GM23338 (cell line): Measurements from ENCODE around the gene PDIK1L. TPM values are rescaled to one million over a fixed set of nuclear protein-coding genes. Genes with fewer than 3 reads are reported as not detected.

Experiments used
- ATAC-seq: fragments of 200-7000 bp; cut with Tn5 transposase; 3 replicates; pipeline ENCODE4 v1.9.1; 2020
- DNase-seq: peaks from one replicate; pipeline ENCODE4 v3.0.0-alpha.2; 2015; ENCODE audit warnings: low spot score
- H2AFZ ChIP-seq: fragments of 200-600 bp; sonication (generic); 2 replicates; pipeline ENCODE4 v1.8.0; 2016; ENCODE audit warnings: antibody characterized with exemption, mild to moderate bottlenecking, moderate library complexity
- H3F3A ChIP-seq: fragments of 200-600 bp; sonication (generic); replicated peaks from 2 replicates; pipeline ENCODE4 v1.8.0; 2017; ENCODE audit warnings: antibody characterized with exemption, mixed run types, low read depth
- H3K27ac ChIP-seq: fragments of 200-600 bp; sonication (generic); 2 replicates; pipeline ENCODE4 v1.6.1; 2016; ENCODE audit warnings: low read depth
- H3K27me3 ChIP-seq: fragments of 200-600 bp; sonication (generic); 2 replicates; pipeline ENCODE4 v1.8.0; 2016; ENCODE audit warnings: mild to moderate bottlenecking, mixed run types, moderate library complexity; ENCODE audit not compliant: insufficient read depth
- H3K36me3 ChIP-seq: fragments of 200-600 bp; sonication (generic); 2 replicates; pipeline ENCODE4 v1.8.0; 2016; ENCODE audit warnings: mild to moderate bottlenecking; ENCODE audit not compliant: insufficient read depth
- H3K4me1 ChIP-seq: fragments of 200-600 bp; sonication (generic); 2 replicates; pipeline ENCODE4 v1.8.0; 2016; ENCODE audit warnings: mild to moderate bottlenecking, moderate library complexity; ENCODE audit not compliant: insufficient read depth
- H3K4me2 ChIP-seq: fragments of 200-600 bp; sonication (generic); 2 replicates; pipeline ENCODE4 v1.7.1; 2017; ENCODE audit warnings: mixed run types
- H3K4me3 ChIP-seq: fragments of 200-600 bp; sonication (generic); 2 replicates; pipeline ENCODE4 v1.6.1; 2016; ENCODE audit warnings: mixed run types
- H3K79me2 ChIP-seq: fragments of 200-600 bp; sonication (generic); replicated peaks from 2 replicates; pipeline ENCODE4 v1.8.0; 2017; ENCODE audit warnings: mild to moderate bottlenecking; ENCODE audit not compliant: insufficient read depth
- H3K9me2 ChIP-seq: fragments of 200-600 bp; sonication (generic); 2 replicates; pipeline ENCODE4 v1.8.0; 2017; ENCODE audit not compliant: insufficient read depth
- H4K20me1 ChIP-seq: fragments of 200-600 bp; sonication (generic); replicated peaks from 2 replicates; pipeline ENCODE4 v1.8.0; 2017; ENCODE audit warnings: mild to moderate bottlenecking; ENCODE audit not compliant: insufficient read depth
- H3K27ac Mint-ChIP-seq: 2 replicates; pipeline ENCODE4 v1.8.0; 2020; ENCODE audit warnings: inconsistent platforms, mild to moderate bottlenecking, moderate library complexity, mixed read lengths
- H3K27me3 Mint-ChIP-seq: 3 replicates; pipeline ENCODE4 v1.8.0; 2022; ENCODE audit warnings: low read depth, mild to moderate bottlenecking, moderate library complexity, mixed read lengths, inconsistent platforms; ENCODE audit not compliant: insufficient read depth, poor library complexity
- H3K36me3 Mint-ChIP-seq: 3 replicates; pipeline ENCODE4 v1.8.0; 2021; ENCODE audit warnings: low read depth, mild to moderate bottlenecking, inconsistent platforms, moderate library complexity, mixed read lengths
- H3K4me1 Mint-ChIP-seq: 3 replicates; pipeline ENCODE4 v1.8.0; 2020; ENCODE audit warnings: mild to moderate bottlenecking, inconsistent platforms, mixed read lengths
- H3K4me3 Mint-ChIP-seq: 3 replicates; pipeline ENCODE4 v1.8.0; 2021; ENCODE audit warnings: moderate library complexity, mild to moderate bottlenecking, inconsistent platforms, mixed read lengths
- H3K9me3 Mint-ChIP-seq: 3 replicates; pipeline ENCODE4 v1.8.0; 2020; ENCODE audit warnings: moderate library complexity, mild to moderate bottlenecking, inconsistent platforms, mixed read lengths
- CREB1 ChIP-seq: fragments of 250-450 bp; sonication (Bioruptor Pico); IDR thresholded peaks from 2 replicates; pipeline ENCODE4 v1.5.0; 2020; ENCODE audit warnings: low read depth, mild to moderate bottlenecking, moderate library complexity
- EZH2phosphoT487 ChIP-seq: fragments of 200-600 bp; sonication (generic); IDR thresholded peaks from one replicate; pipeline ENCODE4 v1.8.1; 2018; ENCODE audit warnings: antibody characterized with exemption; ENCODE audit not compliant: unreplicated experiment
- POLR2AphosphoS5 ChIP-seq: IDR thresholded peaks from 2 replicates; pipeline ENCODE4 v1.6.1; 2016; ENCODE audit warnings: antibody characterized with exemption, low read depth
- polyA plus RNA-seq: library from polyadenylated mRNA; unstranded; fragments of >200 nt; fragmentation: Nextera tagmentation; extraction: Ambion mirVana; gene quantifications from 2 replicates; pipeline ENCODE4 v1.2.1, GENCODE V29; 2016
- total RNA-seq: library from RNA; depleted of rRNA; stranded (reverse); fragments of >200 nt; shearing (Covaris generic); gene quantifications from 2 replicates; pipeline ENCODE4 v1.2.3, GENCODE V29; 2014
- TF ChIP-seq, protein P1 (sequence below), 2 experiments: fragments of 200-600 bp in 1 of 2; sonication (generic) in 1 of 2; conservative IDR thresholded peaks; 2 replicates each; pipeline versions ENCODE4 v1.5.1 to v1.6.1; 2016 to 2017; ENCODE audit warnings: antibody characterized with exemption in 2 of 2, low read depth in 2 of 2, mild to moderate bottlenecking in 2 of 2, moderate library complexity in 1 of 2
- TF ChIP-seq, protein P2 (sequence below): fragments of 250-450 bp; sonication (Bioruptor Pico); IDR thresholded peaks from 2 replicates; pipeline ENCODE4 v1.5.0; 2020; ENCODE audit warnings: mild to moderate bottlenecking, moderate library complexity

Gene PDIK1L
- total and polyA plus RNA-seq, 2 experiments from 2014 or later: 1.6 to 3.0 TPM

DNA sequence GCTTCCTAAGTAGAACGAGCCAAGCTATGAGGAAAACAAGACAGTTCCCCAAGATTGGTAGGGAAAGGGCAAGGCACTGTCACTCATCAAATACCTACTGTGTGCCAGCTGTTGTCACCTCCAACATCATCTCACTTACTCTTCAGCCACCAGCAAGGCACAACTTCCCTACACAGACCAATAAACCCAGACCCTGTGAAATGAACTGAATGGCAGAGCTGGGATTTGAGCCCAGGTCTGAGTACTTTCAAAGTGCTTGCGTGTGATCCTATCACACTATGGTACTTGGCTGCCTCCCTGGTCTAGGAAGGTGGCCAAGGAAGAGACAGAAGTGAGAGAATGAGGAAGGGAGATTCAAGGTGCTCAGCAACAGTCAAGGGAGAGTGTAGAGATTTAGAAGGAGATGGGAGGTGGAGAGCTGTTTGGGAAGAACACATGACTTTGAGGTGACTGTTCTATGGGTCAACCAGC is 27.5 kb upstream of the PDIK1L start:
- no peaks in the 10 kb centered on the region for H3K79me2 ChIP-seq
- no peak overlapping the region for H3K4me2 ChIP-seq
- no peak overlapping the region for H2AFZ ChIP-seq
- H3F3A ChIP-seq: no peaks in the 10 kb centered on the region
- H3K27ac ChIP-seq: no peak overlapping the region
- TF ChIP-seq CREB1 (CRISPR knock-in tag) (no peak), POLR2AphosphoS5 (no peak), EZH2phosphoT487 (no peak)
- TF ChIP-seq, protein P1, sequence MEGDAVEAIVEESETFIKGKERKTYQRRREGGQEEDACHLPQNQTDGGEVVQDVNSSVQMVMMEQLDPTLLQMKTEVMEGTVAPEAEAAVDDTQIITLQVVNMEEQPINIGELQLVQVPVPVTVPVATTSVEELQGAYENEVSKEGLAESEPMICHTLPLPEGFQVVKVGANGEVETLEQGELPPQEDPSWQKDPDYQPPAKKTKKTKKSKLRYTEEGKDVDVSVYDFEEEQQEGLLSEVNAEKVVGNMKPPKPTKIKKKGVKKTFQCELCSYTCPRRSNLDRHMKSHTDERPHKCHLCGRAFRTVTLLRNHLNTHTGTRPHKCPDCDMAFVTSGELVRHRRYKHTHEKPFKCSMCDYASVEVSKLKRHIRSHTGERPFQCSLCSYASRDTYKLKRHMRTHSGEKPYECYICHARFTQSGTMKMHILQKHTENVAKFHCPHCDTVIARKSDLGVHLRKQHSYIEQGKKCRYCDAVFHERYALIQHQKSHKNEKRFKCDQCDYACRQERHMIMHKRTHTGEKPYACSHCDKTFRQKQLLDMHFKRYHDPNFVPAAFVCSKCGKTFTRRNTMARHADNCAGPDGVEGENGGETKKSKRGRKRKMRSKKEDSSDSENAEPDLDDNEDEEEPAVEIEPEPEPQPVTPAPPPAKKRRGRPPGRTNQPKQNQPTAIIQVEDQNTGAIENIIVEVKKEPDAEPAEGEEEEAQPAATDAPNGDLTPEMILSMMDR (conservative IDR thresholded peaks at IDR 0.05; ENCODE audit: low read depth in 2 of 2): no peak
- TF ChIP-seq, protein P2, sequence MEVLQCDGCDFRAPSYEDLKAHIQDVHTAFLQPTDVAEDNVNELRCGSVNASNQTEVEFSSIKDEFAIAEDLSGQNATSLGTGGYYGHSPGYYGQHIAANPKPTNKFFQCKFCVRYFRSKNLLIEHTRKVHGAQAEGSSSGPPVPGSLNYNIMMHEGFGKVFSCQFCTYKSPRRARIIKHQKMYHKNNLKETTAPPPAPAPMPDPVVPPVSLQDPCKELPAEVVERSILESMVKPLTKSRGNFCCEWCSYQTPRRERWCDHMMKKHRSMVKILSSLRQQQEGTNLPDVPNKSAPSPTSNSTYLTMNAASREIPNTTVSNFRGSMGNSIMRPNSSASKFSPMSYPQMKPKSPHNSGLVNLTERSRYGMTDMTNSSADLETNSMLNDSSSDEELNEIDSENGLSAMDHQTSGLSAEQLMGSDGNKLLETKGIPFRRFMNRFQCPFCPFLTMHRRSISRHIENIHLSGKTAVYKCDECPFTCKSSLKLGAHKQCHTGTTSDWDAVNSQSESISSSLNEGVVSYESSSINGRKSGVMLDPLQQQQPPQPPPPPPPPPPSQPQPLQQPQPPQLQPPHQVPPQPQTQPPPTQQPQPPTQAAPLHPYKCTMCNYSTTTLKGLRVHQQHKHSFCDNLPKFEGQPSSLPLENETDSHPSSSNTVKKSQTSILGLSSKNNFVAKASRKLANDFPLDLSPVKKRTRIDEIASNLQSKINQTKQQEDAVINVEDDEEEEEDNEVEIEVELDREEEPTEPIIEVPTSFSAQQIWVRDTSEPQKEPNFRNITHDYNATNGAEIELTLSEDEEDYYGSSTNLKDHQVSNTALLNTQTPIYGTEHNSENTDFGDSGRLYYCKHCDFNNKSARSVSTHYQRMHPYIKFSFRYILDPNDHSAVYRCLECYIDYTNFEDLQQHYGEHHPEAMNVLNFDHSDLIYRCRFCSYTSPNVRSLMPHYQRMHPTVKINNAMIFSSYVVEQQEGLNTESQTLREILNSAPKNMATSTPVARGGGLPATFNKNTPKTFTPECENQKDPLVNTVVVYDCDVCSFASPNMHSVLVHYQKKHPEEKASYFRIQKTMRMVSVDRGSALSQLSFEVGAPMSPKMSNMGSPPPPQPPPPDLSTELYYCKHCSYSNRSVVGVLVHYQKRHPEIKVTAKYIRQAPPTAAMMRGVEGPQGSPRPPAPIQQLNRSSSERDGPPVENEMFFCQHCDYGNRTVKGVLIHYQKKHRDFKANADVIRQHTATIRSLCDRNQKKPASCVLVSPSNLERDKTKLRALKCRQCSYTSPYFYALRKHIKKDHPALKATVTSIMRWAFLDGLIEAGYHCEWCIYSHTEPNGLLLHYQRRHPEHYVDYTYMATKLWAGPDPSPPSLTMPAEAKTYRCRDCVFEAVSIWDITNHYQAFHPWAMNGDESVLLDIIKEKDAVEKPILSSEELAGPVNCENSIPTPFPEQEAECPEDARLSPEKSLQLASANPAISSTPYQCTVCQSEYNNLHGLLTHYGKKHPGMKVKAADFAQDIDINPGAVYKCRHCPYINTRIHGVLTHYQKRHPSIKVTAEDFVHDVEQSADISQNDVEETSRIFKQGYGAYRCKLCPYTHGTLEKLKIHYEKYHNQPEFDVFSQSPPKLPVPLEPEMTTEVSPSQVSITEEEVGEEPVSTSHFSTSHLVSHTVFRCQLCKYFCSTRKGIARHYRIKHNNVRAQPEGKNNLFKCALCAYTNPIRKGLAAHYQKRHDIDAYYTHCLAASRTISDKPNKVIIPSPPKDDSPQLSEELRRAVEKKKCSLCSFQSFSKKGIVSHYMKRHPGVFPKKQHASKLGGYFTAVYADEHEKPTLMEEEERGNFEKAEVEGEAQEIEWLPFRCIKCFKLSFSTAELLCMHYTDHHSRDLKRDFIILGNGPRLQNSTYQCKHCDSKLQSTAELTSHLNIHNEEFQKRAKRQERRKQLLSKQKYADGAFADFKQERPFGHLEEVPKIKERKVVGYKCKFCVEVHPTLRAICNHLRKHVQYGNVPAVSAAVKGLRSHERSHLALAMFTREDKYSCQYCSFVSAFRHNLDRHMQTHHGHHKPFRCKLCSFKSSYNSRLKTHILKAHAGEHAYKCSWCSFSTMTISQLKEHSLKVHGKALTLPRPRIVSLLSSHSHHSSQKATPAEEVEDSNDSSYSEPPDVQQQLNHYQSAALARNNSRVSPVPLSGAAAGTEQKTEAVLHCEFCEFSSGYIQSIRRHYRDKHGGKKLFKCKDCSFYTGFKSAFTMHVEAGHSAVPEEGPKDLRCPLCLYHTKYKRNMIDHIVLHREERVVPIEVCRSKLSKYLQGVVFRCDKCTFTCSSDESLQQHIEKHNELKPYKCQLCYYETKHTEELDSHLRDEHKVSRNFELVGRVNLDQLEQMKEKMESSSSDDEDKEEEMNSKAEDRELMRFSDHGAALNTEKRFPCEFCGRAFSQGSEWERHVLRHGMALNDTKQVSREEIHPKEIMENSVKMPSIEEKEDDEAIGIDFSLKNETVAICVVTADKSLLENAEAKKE: no peak
- Mint-ChIP-seq H3K4me3 (no peak overlapping the region), H3K27me3 (no peaks in the 10 kb centered on the region), H3K36me3 (no peaks in the 10 kb centered on the region), H3K9me3 (no peaks in the 10 kb centered on the region), H3K4me1 (peaks cover 4% of the 10 kb centered on the region; the same call in 2 of the 3 replicates), H3K27ac (no peak overlapping the region)
- no peaks in the 10 kb centered on the region for H4K20me1 ChIP-seq
- DNase-seq: no peak
- H3K4me1 ChIP-seq: peaks cover 4% of the 10 kb centered on the region; the same call in 1 of the 2 replicates
- H3K27me3 ChIP-seq: no peaks in the 10 kb centered on the region
- no peaks in the 10 kb centered on the region for H3K36me3 ChIP-seq
- H3K9me2 ChIP-seq: no peaks in the 10 kb centered on the region
- ATAC-seq: no peak
- H3K4me3 ChIP-seq: no peak overlapping the region
